NCI-H526 treated with DMSO at 0.1 percent for 48 hours (cell line): ENCODE data around the gene VPS54.
"Not testable (repeated sequence)": the region's sequence is repeated elsewhere in the genome, so short reads cannot be mapped to it uniquely, and the experiment has no call there.

Experiments
- DNase-seq: peaks from one replicate; lab custom pipeline; 2025; lab: John Stamatoyannopoulos, UW

VPS54 gene

DNA sequence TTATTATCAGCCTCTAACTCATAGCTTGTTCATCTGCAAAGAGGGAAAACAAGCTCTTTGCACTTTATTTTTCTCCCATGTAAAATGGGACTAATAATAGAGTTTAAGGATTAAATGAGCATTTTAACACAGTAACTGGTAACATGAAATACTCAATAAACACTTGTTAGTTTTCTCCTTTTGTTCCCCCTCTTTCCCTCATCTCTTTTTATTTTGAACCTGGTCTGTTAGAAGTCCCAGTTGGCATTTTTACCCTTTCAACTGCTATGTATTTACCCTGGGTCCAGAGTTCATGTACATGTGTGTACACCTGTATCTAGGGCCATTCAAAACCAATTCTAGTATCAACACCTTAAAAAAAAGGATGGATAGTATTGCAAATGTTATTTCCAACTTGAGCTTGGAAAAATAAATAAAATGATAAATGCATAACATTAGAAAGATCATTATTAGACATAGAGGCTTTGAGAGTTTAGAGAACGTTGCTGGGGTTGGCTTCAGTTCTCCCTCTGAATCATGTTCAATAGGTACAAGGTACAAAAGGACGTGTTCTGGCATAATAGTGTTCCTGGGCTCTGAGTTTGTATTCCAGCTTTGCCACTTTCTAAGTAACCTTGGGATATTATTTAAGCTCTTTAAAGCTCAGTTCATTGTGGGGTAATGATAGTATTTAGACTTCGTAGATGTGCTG is 5.2 kb upstream of the VPS54 start:
- no peak for DNase-seq

DNA sequence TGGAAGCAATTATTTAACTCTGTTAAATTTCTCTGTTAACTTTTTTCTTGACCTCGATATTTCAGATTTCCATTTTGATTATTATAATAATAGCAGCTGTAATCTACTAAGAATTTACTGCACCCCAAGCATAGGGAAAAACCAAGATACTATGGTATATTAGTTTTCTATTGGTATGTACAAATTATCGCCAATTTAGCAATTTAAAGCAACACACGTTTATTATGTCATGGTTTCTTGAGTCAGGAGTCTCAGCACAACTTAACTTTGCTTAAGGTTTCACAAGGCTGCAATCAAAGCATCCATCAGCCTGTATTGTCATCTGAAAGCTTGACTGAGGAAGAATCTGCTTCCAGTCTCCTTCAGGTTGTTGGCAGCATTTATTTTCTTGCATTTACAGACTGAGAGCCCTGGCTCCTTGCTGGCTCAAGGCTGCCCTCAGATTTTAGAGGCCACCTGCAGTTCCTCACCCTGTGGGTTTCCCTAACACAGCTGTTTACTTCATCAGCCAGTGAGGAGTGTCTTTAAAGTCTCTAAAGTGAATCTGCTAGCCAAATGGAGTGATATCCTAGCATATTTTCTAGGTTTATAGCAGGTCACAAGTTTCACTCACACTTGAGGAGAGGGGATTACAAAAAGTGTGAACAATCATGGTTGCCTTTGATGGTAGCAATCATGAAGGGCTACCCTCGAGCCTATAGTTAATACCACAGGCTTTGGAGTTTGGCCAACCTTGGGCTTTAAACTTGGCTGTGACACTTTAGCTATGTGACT is 4.4 kb upstream of the VPS54 start:
- DNase-seq = no peak

DNA sequence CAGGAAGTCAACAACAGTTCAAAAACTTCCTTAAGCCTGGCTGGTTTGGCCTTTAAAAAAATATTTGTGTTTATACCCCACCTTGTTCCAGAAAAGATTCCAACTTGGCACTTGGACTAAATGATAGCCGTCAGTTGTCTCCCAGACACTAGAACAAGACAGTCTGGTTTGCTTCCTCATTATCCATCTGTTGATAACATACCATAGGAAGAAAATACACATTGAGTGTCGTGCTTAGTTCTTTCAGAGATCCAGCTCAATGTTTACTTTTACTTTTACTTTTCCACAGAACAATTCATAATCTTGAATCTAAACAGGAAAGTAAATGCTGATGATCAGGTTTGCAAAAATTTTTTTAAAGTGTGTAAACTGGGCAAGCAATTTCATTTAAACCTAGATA is 2.4 kb upstream of the VPS54 start:
- no peak for DNase-seq

DNA sequence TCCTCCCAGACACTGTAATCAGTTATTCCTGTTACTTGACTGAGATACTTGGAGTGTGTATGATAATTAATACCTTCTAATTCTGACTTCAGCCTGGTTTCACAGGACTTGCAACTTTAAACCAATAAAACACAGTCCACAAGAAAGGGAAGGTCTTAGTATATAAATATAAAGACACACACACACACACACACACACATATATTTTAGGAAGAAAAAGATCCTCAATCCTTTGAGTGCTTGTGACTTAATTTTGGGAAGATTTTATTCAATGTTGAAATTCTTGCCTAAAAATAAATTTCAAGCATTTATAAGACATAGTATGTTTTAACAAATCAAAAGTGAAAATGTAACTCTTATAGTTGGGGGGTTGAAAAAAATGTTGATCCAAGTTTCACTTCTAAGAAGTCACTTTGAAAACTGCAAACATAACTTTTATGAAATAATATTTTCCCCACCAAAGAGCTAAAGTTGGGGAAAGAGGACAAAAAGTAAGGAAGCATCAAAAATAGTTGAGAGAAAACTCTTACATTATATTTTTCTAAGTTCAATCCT is 824 bp upstream of the VPS54 start:
- DNase-seq = peak; percentile 20

DNA sequence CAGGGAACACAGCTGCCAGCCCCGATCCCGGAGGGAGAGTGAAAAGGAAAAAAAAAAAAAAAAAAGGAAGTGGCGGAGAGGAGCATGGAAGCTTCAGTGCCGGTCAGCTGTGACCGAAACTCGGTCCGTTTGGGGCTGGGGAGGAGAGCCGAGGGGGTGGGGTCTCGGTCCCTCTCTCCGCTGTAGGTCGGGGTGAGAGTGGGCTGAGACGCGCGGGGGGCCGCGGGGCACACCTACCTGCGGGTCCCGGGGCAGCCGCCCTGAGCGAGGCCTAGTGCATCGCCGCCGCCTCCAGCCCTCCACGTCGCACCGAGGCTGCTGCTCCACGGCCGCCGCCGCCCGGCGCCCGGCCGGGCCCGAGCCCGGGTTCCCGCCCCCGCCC is 536 bp downstream of the VPS54 start:
- DNase-seq = peak; percentile 39

DNA sequence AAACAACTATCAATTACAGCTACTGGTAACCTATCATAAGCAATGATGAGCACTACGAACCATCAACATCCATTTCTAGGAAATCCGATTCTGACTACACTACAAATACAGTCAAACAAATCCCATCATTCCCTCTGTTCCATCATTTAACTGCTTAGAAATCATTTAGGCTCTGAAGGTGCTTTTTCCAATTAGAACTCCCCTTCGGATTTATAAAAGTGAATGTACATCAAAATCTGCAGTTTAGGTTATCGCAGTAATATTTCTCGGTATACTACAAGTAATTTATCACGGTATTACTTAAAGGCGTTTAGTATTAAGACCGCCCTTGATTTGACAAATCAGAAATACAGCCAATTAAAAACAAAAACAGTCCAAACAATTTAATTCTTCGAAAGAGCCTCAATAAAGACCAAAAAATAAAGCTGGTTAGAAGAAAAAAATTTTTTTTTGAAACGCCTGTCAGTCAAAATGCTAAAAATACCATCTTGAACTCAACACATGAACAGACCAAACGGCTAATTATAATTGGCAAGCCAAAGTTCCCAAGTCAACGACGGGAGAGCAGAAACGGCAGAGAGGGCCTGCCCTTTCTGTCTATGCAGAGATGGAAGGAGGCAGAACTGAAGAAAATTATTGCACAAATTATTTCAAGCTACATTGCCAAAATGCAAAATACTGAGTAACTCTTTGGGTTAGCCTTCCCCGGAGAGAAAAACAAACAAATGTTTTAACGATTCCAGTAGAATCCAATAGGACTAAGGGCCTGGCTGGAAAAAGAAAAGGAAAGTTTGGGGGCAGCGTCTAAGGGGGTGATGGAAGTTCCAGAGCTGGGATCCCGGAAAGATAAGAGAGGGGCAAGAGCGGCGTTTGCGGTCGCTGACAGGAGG is 1.2 kb downstream of the VPS54 start:
- DNase-seq = peak; percentile 67

DNA sequence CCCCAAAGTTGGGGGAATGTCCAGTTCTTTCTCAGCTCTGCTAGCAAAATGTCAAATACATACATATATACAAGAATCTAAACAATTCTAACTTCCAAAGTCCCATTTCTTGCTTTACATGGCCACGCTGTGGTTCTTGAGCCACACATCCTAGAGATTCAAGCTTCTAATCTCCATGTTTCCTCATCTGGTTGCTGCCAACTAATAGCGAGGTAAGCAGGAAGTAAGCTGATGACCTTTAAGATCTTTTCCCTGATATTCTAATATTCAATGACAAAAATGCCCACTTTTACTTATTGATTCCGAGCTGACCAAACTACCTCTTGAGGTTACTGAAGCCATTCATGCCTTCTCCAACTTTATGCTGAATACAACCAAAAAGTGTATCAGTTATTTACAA is 3.3 kb downstream of the VPS54 start:
- DNase-seq = no peak

DNA sequence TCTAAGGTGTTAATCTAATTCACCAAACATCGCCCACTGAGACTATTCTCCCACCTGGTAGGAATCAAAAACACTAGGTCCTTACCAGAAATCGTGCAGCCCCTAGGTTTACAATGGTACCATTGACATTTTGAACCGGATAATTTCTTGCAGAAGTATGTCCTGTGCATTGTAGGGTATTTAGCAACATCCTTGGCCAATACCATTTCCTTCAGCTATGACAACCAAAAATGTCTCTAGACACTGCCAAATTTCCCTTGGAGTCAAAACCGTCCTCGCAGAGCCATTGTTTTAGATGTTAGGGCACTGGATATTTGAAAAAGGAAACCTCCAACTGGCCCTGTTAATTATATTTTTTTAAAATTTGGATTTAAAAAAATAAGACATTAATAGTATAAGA is 3.8 kb downstream of the VPS54 start:
- DNase-seq = no peak

DNA sequence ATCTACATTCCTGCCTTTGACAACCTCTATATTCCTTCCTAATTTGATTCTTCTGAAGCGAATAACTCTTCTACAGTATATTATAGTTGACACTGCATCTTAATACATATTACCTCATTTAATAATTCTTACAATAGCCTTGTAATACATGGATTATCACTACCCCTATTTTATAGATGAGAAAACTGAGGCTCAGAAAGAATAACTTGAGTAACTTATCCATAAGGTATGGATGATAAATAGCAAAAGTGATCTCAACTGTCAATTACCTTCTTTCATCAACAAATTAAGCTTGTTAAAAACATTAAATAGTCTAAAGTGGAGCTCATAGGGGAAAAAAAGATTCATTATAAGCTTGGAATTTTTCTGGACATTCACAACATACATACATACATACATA is 4.6 kb downstream of the VPS54 start:
- no peak for DNase-seq

DNA sequence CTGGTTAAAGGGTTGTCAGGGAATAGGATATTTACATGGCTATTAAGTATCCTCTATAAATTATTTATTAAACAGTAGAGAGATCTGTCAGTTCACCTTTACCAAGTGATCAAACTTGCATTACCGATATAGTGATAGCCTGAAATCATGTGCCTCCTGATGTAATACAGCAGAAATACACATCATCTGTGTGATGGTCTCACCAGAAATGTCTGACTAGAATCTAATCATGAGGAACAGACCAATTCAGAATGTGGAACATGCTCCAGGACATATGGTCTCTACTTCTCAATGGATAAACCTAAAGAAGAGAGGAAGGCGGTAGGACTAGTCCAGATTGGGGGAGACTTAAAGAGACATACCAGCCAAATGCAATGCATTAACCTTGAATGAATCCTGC is 6.2 kb downstream of the VPS54 start:
- DNase-seq = no peak

DNA sequence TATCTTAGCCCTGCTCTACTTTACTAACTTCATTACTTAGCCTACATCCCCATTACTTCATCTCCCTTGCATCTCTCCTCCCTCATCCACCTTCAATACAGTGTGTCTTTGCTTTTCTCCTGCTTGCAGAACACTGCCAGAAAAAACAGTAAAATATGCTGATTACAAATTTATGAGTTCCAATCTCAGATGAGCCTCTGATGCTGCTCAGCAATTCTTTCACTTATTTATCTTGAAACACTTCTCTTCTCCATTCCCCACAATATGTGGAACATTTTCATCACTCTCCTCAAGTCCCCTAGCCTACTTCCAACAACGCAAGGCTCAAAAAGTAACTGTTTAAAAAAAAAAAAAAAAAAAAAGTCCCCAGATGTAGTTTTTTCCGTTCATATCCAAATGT is 7.1 kb downstream of the VPS54 start:
- no peak for DNase-seq

DNA sequence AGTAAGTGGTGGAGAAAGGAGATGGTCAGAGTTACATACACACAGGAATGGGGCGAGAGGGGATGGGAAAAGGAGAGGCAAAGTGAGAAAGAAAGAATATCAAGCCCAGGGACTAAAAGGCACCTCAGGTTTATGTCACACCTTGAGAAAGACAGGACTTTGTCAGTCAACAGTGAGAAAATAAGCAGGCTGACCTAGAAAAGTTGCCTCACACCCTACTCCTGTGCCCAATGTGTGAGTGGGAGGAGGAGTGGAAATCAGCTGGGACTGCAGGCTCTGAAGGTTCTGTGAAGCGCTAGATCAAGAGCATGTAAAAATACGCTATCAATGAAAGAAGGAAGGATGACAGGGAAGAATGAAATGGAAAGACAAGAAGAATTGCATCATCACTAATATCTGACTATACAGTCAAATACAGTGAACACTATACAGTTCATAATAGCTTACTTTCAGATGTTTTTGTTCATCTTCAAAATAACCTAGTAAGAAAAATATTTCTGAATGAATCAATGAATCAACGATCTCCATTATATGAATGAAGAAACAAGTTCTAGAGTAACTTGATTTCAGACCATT is 10.7 kb downstream of the VPS54 start:
- DNase-seq = no peak

DNA sequence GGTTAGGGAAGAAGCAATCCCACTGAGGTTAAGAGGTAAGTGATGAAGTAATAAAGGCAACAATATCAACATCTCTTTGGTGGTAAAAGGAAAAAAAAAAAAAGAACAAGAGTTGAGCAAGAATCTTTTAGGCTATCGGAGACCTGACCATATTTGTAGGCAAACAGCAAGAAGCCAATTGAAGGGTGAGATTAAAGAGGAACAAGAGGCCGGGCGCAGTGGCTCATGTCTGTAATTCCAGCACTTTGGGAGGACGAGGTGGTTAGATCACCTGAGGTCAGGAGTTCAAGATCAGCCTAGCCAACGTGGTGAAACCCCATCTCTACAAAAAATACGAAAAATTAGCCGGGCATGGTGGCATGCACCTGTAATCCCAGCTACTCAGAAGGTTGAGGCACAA is 11.3 kb downstream of the VPS54 start:
- no peak for DNase-seq

DNA sequence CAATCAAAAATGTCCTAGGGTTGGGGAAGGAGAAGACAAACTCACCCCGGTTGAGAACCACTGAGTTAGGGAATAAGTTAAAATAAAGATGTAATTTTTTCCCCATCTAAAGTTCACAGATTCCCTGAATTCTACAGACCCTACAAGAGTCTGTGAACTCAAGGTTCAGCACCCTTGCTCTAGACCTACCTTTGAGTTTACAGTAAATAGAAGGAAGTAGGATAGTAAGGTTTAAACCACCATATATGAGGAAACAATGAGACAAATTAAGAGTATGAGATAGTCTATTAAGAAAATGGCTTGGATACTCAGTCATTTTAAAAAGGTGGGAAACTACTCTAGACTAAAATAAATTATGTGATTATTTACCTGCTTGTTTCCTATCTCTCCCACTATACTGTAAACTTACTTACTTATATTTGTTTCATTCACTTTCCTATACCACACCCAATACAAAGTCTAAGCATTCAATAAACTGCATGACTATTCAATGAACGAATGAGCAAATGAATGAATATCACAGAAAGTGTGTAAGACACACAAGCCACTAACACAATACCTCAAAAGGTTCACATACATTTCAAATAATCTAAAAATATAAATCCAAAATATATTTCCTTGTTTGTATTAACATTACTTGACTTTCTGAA is 13.4 kb downstream of the VPS54 start:
- no peak for DNase-seq

DNA sequence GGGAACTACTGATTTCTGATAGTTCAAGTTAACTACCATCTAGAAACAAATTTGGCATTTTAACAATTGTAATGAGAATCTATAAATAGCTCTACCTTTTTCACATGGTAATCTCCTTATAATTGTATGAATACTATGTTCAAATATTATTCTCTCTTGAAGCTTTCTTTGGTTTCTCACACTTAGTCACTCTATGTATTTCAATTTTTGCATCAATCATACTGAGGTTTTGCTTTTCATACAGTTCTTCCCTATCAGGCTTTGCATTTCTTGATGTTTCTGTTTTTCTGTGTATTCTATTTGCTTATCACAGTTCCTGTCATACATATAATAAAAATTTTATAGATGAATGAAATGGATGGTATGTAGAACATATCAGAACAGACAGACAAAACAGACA is 16.0 kb downstream of the VPS54 start:
- DNase-seq = no peak

DNA sequence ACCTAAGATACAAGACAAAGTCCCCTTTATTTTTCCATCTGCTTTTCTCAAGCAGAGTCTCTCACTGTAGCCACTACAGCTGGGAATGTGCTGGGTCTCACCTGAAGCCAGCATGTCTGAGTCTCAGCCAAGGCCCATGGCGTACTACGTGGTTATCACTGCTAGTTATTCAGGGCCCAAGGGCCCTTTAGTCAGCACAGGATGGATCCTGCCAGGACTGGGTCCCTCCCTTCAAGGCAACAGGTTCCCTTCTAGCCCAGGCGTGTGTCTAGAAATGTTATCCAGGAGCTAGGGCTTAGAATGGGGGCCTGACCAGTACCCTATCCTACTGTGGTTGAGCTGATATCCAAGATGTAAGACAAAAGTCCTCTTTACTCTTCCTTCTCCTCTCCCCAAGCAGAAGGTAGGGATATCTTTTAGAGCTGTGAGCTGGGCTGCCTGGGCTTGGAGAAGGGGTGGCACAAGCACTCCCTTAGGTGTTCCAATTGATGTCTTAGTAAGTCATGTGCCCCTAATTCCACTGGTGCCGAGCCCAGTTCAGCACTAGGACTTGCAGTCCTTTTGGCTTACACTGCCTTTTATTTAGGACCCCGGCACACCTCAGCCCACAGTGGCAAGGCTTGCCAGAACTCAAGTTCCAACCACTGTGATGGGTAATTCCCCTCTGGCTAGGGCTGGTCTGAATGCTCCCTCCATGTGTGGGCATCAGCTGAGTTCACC is 17.7 kb downstream of the VPS54 start:
- DNase-seq = no peak

DNA sequence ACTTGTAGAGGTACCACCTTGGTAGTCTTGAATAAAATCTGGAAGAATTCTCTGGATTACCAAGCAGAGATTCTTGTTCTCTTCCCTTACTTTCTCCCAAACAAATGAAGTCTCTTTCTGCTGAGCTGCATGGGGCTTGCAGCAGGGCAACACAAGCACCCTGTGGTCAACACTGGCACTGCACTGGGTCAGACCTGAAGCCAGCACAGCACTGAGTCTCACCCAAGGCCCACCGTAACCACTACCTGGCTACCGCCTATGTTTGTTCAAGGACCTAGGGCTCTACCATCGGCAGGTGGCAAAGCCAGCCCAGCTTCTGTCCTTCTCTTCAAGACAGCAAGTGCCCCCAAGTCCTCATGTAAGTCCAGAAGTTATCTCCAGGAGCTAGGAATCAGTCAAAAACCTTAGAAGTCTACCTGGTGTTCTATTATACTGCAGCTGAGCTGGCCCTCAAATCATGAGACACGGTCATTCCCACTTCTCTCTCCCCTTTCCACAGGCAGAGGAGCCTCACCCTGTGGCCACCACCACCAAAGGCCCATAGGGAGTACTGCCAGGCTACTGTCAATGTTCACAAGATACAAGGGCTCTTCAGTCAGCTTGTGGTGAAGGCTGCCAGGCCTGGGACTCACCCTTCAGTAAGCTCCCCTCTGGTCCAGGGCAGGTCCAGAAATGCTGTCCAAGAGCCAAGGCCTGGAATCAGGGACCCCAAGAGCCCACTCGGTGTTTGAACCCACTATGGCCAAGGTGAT is 18.4 kb downstream of the VPS54 start:
- no peak for DNase-seq

DNA sequence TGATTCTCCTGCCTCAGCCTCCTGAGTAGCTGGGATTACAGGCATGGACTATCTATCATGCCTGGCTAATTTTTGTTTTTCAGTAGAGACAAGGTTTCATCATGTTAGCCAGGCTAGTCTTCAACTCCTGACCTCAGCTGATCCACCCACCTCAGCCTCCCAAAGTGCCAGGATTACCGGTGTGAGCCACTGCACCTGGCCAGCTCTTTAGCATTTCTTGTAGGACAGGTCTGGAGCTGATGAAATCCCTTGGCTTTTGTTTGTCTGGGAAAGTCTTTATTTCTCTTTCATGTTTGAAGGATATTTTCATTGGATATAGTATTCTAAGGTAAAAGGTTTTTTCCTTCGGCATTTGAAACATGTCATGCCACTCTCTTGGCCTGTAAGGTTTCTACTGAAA is 20.2 kb downstream of the VPS54 start:
- DNase-seq = no peak

DNA sequence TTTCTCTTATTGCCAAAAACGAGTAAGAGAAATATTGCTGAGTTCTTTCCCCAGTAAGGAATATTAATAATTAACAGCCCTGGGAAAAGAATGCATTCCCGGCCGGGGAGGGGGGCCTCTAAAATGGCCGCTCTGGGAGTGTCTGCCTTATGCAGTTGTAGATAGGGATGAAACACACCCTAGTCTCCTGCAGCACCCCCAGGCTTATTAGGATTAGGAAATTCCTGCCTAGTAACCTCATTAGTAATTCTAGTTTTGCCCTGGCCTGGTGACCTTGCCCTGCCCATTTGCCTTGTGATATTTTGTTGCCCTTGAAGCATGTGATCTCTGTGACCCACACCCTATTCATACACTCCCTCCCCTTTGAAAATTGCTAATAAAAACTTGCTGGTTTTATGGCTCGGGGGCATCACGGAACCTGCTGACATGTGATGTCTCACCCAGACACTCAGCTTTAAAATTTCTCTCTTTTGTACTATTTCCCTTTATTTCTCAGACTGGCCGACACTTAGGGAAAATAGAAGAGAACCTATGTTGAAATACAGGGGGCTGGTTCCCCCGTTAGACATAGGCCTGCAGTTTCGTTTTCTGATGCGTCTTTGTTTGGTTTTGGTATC is 22.5 kb downstream of the VPS54 start:
- DNase-seq = not testable (repeated sequence)
